ENCODE results near the gene SLC4A11.

- TF ChIP-seq CTCF (IDR thresholded peaks at IDR 0.05) (no peak), POLR2A (IDR thresholded peaks at IDR 0.05) (no peak)
These were observed 4.8 kb upstream of the SLC4A11 start for GRCh38 chr20:3243718-3244358.
